T47D (cell line): ENCODE measurements around the gene MEI4.
A peak's percentile ranks its signal among the peaks of the same experiment; 100 is the strongest.

ENCODE experiments used
- DNase-seq, 2 experiments: peaks; one replicate each; pipeline versions ENCODE4 v3.0.0 to v3.0.0-alpha.2; 2011 to 2012; ENCODE audit warnings: low read depth in 1 of 2, low spot score in 1 of 2
- JUND ChIP-seq: IDR thresholded peaks from 2 replicates; pipeline ENCODE4 v1.6.1; 2012; ENCODE audit warnings: low read depth
- in situ Hi-C: cut with HindIII; loops from 2 replicates; pipeline ENCODE4 v1.10.0; 2016; ENCODE audit warnings: low sequenced_read_pairs, low pct_unique_long_range_greater_than_20kb

MEI4 gene

DNA sequence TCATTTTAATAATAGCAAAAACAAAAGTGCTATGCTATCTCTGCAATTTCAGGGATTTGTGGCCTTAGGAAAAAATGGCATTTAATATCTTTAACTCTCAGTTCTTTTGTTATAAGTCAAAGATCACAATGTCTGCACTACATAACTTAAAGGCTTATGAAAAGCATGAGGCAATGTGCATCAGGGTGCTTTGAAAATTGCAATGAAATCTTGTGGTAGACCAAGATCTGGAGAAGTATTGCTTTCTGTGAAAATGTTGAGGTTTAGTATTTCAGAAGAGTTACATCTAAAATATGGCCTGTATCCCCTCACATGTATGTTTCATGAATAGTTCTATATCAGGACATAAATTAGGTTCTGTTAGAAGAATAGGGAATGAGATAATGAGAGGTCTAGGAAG, 200.6 kb downstream of the MEI4 start:
- DNase-seq: no peak
- no peak for TF ChIP-seq JUND
- in situ Hi-C loops: no loop called here

GRCh38 chr6:77856391-77856790, 203.6 kb downstream of the MEI4 start:
- in situ Hi-C loops: no loop called here
- TF ChIP-seq JUND: no peak

GRCh38 chr6:77857421-77857820, 204.6 kb downstream of the MEI4 start:
- TF ChIP-seq JUND: no peak
- in situ Hi-C loops: no loop called here
- DNase-seq: no peak

More at GRCh38 chr6:77856391-77856790, 203.6 kb downstream of the MEI4 start:
- no peak for DNase-seq

- DNase-seq: no peak
- no peak for TF ChIP-seq JUND
- in situ Hi-C loops: no loop called here
These were observed 223.5 kb downstream of the MEI4 start for GRCh38 chr6:77876300-77876699.

GRCh38 chr6:77879527-77879926, 226.7 kb downstream of the MEI4 start:
- DNase-seq: no peak
- no peak for TF ChIP-seq JUND
- in situ Hi-C loops: no loop called here

DNA sequence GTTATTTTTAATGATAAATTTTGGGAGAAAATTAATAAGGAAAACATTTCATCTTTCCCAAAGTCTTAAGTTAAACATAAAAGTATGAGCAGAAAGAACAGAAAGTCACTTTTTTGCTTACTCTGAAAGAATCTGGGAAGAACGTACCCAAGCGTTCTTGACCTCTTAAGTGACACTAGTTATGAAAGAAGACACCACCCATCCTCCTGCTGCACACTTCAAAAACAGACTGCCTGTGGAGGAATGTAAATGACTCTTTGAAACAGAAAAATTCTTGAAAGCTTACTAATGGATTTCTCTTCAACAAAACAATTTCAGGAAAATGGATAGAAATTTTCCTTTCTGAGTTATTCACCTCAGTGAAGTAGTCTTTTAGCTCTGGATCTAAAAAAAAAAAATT, 227.7 kb downstream of the MEI4 start:
- in situ Hi-C loops: no loop called here
- DNase-seq: no peak
- TF ChIP-seq JUND: no peak

GRCh38 chr6:77883851-77884250, 231.0 kb downstream of the MEI4 start:
- in situ Hi-C loops: no loop called here
- DNase-seq: no peak
- no peak for TF ChIP-seq JUND

GRCh38 chr6:77893391-77893790, 240.6 kb downstream of the MEI4 start:
- in situ Hi-C loops: no loop called here
- TF ChIP-seq JUND: no peak
- DNase-seq: no peak

DNA sequence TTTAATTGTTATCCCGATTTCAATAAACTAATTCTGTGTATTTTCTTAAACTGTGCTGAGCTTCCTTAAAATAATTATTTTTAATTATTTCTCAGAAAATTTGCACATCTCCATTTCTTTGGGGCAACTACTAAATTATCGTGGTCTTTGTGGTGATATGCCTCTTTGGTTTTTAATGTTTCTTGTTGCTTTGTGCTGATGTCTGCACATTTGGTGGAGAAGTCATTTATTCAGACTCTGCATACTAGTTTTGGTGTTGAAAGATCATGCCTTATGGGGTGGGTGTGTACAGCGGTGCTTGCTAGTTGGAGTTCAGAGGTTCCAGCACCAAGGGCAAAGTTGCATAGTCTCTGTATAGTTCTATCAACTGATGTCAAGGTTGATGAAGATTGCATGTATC, 253.2 kb downstream of the MEI4 start:
- no peak for DNase-seq
- no peak for TF ChIP-seq JUND
- in situ Hi-C loops: no loop called here

- no peak for TF ChIP-seq JUND
- in situ Hi-C loops: no loop called here
- no peak for DNase-seq
These were observed 258.0 kb downstream of the MEI4 start for GRCh38 chr6:77910826-77911225.

- DNase-seq: peak in 1 of 2 experiments; percentile 42
- no peak for TF ChIP-seq JUND
- in situ Hi-C loops: no loop called here
These were observed 273.4 kb downstream of the MEI4 start for GRCh38 chr6:77926198-77926751.

DNA sequence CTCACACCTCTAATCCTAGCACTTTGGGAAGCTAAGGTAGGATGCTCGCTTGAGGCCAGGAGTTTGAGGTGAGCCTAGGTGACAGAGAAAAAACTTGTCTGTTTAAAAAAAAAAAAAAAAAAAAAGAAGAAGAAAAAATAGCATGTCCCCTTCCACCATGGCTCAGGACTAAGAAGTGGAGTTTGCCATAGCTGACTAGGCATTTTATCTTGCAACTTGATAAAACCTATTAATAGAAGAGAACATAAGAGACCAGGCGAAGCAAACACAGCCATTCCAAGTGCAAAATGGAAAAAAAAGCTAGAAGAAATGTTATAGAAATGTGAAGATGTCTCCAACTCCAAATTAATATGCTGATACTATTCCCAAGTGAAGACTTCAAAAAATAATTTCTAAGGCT, 277.5 kb downstream of the MEI4 start:
- no peak for DNase-seq
- TF ChIP-seq JUND: no peak
- in situ Hi-C loops: no loop called here

- in situ Hi-C loops: no loop called here
- TF ChIP-seq JUND: no peak
- no peak for DNase-seq
These were observed 278.1 kb downstream of the MEI4 start for GRCh38 chr6:77930952-77931351.

GRCh38 chr6:77962070-77962469, 309.2 kb downstream of the MEI4 start:
- in situ Hi-C loops: no loop called here
- no peak for DNase-seq

More at GRCh38 chr6:77962070-77962469, 309.2 kb downstream of the MEI4 start:
- no peak for TF ChIP-seq JUND
